Measurements from ENCODE around the gene APP.

Gene APP

DNA sequence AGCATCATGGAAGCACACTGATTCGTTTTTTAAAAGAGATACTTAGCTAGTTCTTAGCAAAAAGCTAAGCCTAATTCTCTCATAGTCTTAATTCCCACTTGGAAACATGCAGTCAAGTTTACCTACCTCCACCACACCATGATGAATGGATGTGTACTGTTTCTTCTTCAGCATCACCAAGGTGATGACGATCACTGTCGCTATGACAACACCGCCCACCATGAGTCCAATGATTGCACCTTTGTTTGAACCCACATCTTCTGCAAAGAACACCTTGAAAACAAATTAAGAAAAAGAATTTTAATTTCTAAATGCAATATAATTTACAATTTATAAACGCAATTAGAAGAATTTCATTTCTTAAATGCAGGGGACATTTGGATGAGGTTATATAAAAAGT, 279.0 kb downstream of the APP start:
- Histone ChIP-seq H3K4me3 (ENCODE audit: low read length) (no peak overlapping the region), H3K36me3 (ENCODE audit: control insufficient read depth, low read length) (no peaks in the 10 kb centered on the region), H3K9me3 (ENCODE audit: control insufficient read depth, insufficient read depth, low read length) (no peaks in the 10 kb centered on the region), H4K20me1 (ENCODE audit: control insufficient read depth, insufficient read depth, low read depth, low read length) (no peaks in the 10 kb centered on the region), H3K9me2 (replicated peaks; ENCODE audit: control insufficient read depth, low read length) (no peaks in the 10 kb centered on the region), H3K79me2 (ENCODE audit: control insufficient read depth, low read length) (no peaks in the 10 kb centered on the region), H3F3A (ENCODE audit: control insufficient read depth, insufficient read depth) (no peaks in the 10 kb centered on the region), H3K27me3 (ENCODE audit: control insufficient read depth, low read length) (no peaks in the 10 kb centered on the region), H3K4me2 (ENCODE audit: low read length) (no peak overlapping the region), H3K4me1 (ENCODE audit: control insufficient read depth, low read length) (no peaks in the 10 kb centered on the region), H3K27ac (ENCODE audit: low read depth, low read length) (no peak overlapping the region)
- TF ChIP-seq EZH2phosphoT487 (IDR thresholded peaks at IDR 0.05; ENCODE audit: borderline replicate concordance, low read length): no peak
- TF ChIP-seq, protein P1, sequence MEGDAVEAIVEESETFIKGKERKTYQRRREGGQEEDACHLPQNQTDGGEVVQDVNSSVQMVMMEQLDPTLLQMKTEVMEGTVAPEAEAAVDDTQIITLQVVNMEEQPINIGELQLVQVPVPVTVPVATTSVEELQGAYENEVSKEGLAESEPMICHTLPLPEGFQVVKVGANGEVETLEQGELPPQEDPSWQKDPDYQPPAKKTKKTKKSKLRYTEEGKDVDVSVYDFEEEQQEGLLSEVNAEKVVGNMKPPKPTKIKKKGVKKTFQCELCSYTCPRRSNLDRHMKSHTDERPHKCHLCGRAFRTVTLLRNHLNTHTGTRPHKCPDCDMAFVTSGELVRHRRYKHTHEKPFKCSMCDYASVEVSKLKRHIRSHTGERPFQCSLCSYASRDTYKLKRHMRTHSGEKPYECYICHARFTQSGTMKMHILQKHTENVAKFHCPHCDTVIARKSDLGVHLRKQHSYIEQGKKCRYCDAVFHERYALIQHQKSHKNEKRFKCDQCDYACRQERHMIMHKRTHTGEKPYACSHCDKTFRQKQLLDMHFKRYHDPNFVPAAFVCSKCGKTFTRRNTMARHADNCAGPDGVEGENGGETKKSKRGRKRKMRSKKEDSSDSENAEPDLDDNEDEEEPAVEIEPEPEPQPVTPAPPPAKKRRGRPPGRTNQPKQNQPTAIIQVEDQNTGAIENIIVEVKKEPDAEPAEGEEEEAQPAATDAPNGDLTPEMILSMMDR (IDR thresholded peaks at IDR 0.05; ENCODE audit: low read depth, low read length, poor library complexity, severe bottlenecking): no peak

DNA sequence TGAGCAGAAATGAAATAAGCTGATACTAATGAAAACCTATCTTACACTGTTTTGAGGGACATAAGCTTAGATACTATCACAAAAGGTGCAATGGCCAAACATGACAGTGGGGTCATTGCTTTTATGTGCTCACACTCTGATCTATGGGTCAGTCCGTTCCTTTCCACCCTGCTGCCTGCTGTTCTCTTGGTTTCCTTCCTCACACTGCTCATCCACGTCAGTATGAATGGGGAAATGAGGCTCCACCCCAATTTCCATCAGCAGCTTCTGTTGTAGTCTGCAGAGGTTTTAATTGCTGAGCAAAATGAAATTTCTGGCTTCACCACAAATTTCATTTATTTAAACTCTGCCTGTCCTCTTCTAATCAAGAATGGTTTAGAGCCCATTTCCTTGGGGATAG, 280.6 kb downstream of the APP start:
- H3K4me1 ChIP-seq (ENCODE audit: control insufficient read depth, low read length): no peaks in the 10 kb centered on the region

DNA sequence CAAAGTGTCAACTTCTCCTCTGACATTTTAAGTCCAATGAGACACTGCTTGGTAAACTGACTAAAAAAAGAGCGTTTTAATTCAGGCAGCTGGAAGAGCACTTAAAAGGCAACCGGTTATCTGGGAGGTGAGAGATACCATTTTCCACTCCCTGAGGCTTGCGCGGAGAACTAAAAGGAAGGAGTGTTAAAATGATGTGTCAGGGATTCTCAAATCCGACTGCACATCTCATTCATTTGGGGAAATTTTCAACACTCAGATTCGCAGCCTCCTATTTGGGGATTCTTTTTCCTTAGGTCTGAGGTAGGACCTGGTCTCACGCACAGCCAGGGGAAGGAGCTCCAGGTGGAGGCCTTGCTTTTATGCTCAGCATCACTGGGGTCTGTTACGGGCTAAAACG, 281.9 kb downstream of the APP start:
- no peaks in the 10 kb centered on the region for H3K79me2 ChIP-seq (ENCODE audit: control insufficient read depth, low read length)
- H3K27ac ChIP-seq (ENCODE audit: low read depth, low read length): no peak overlapping the region
- no peaks in the 10 kb centered on the region for H3F3A ChIP-seq (ENCODE audit: control insufficient read depth, insufficient read depth)
- H3K9me2 ChIP-seq (replicated peaks; ENCODE audit: control insufficient read depth, low read length): no peaks in the 10 kb centered on the region
- H3K4me3 ChIP-seq (ENCODE audit: low read length): no peak overlapping the region
- no peak for TF ChIP-seq EZH2phosphoT487 (IDR thresholded peaks at IDR 0.05; ENCODE audit: borderline replicate concordance, low read length)
- TF ChIP-seq, protein P1 (IDR thresholded peaks at IDR 0.05; ENCODE audit: low read depth, low read length, poor library complexity, severe bottlenecking): no peak
- H3K4me1 ChIP-seq (ENCODE audit: control insufficient read depth, low read length): no peaks in the 10 kb centered on the region
- H3K36me3 ChIP-seq (ENCODE audit: control insufficient read depth, low read length): no peaks in the 10 kb centered on the region
- H3K9me3 ChIP-seq (ENCODE audit: control insufficient read depth, insufficient read depth, low read length): no peaks in the 10 kb centered on the region
- H3K27me3 ChIP-seq (ENCODE audit: control insufficient read depth, low read length): no peaks in the 10 kb centered on the region
- H3K4me2 ChIP-seq (ENCODE audit: low read length): no peak overlapping the region
- H4K20me1 ChIP-seq (ENCODE audit: control insufficient read depth, insufficient read depth, low read depth, low read length): no peaks in the 10 kb centered on the region

More for the DNA sequence above, 280.6 kb downstream of the APP start:
- Histone ChIP-seq H3K27me3 (ENCODE audit: control insufficient read depth, low read length) (no peaks in the 10 kb centered on the region), H4K20me1 (ENCODE audit: control insufficient read depth, insufficient read depth, low read depth, low read length) (no peaks in the 10 kb centered on the region), H3K27ac (ENCODE audit: low read depth, low read length) (no peak overlapping the region), H3K9me3 (ENCODE audit: control insufficient read depth, insufficient read depth, low read length) (no peaks in the 10 kb centered on the region), H3K9me2 (replicated peaks; ENCODE audit: control insufficient read depth, low read length) (no peaks in the 10 kb centered on the region), H3K36me3 (ENCODE audit: control insufficient read depth, low read length) (no peaks in the 10 kb centered on the region), H3K4me3 (ENCODE audit: low read length) (no peak overlapping the region), H3K79me2 (ENCODE audit: control insufficient read depth, low read length) (no peaks in the 10 kb centered on the region), H3K4me2 (ENCODE audit: low read length) (no peak overlapping the region), H3F3A (ENCODE audit: control insufficient read depth, insufficient read depth) (no peaks in the 10 kb centered on the region)
- TF ChIP-seq, protein P1 (IDR thresholded peaks at IDR 0.05; ENCODE audit: low read depth, low read length, poor library complexity, severe bottlenecking): no peak
- no peak for TF ChIP-seq EZH2phosphoT487 (IDR thresholded peaks at IDR 0.05; ENCODE audit: borderline replicate concordance, low read length)

Data from DOHH2 (cell line).